Fibroblast of lung (primary cell): Measurements from ENCODE around the gene TOX2. TPM values are rescaled to one million over a fixed set of nuclear protein-coding genes. Genes with fewer than 3 reads are reported as not detected.

Experiments
- DNase-seq, 2 donors: peaks; one replicate each; pipeline versions ENCODE4 v3.0.0 to v3.0.0-alpha.2; 2010; ENCODE audit warnings: low read depth in 2 of 2
- H2AFZ ChIP-seq: 2 replicates; pipeline ENCODE4 v1.5.1; 2012; ENCODE audit warnings: low read length, control low read depth, inconsistent platforms
- H3K27ac ChIP-seq: 2 replicates; pipeline ENCODE4 v1.5.1; 2011; ENCODE audit warnings: low read length, control low read depth; ENCODE audit not compliant: insufficient read depth
- H3K27me3 ChIP-seq: 2 replicates; pipeline ENCODE4 v1.5.1; 2011; ENCODE audit warnings: mild to moderate bottlenecking, low read length; ENCODE audit not compliant: control insufficient read depth, insufficient read depth
- H3K36me3 ChIP-seq: 2 replicates; pipeline ENCODE4 v1.5.1; 2011; ENCODE audit warnings: low read length; ENCODE audit not compliant: control insufficient read depth, insufficient read depth
- H3K4me1 ChIP-seq: 2 replicates; pipeline ENCODE4 v1.5.1; 2011; ENCODE audit warnings: low read length; ENCODE audit not compliant: control insufficient read depth, insufficient read depth; ENCODE audit errors: extremely low read depth
- H3K4me2 ChIP-seq: 2 replicates; pipeline ENCODE4 v1.5.1; 2011; ENCODE audit warnings: low read length, control low read depth; ENCODE audit not compliant: insufficient read depth; ENCODE audit errors: extremely low read depth
- H3K4me3 ChIP-seq, 4 experiments: fragments of 200-600 bp in 1 of 4; sonication (generic) in 1 of 4; replicated peaks in 1 of 4; 2 replicates each; pipeline ENCODE4 v1.5.1; 2011 to 2016; ENCODE audit warnings: low read length in 4 of 4, low read depth in 3 of 4, mild to moderate bottlenecking in 3 of 4, control low read depth in 2 of 4, inconsistent platforms in 1 of 4, mixed read lengths in 1 of 4; ENCODE audit not compliant: insufficient read depth in 1 of 4; ENCODE audit errors: control extremely low read depth in 1 of 4
- H3K79me2 ChIP-seq: 2 replicates; pipeline ENCODE4 v1.5.1; 2012; ENCODE audit warnings: mild to moderate bottlenecking, low read length, inconsistent platforms; ENCODE audit not compliant: control insufficient read depth, insufficient read depth
- H3K9ac ChIP-seq: 2 replicates; pipeline ENCODE4 v1.5.1; 2011; ENCODE audit warnings: mild to moderate bottlenecking, low read length, control low read depth; ENCODE audit not compliant: insufficient read depth
- H3K9me3 ChIP-seq: 2 replicates; pipeline ENCODE4 v1.5.1; 2012; ENCODE audit warnings: low read depth, low read length; ENCODE audit not compliant: control insufficient read depth, insufficient read depth
- H4K20me1 ChIP-seq: 2 replicates; pipeline ENCODE4 v1.5.1; 2011; ENCODE audit warnings: low read length; ENCODE audit not compliant: control insufficient read depth, insufficient read depth; ENCODE audit errors: extremely low read depth
- EZH2 ChIP-seq: IDR thresholded peaks from 2 replicates; pipeline ENCODE4 v1.5.1; 2012; ENCODE audit warnings: low read length, control low read depth, mild to moderate bottlenecking; ENCODE audit errors: missing control alignments
- polyA plus RNA-seq, 2 donors: library from polyadenylated mRNA; depleted of rRNA in 1 of 2; stranded (reverse) in 1 of 2; unstranded in 1 of 2; fragments of >200 nt; gene quantifications; 2 replicates each; pipeline ENCODE4 v1.2.1, GENCODE V29; 2011 to 2012; ENCODE audit warnings: missing spikeins in 1 of 2
- total RNA-seq: library from RNA; depleted of rRNA; stranded (reverse); fragments of >200 nt; gene quantifications from 2 replicates; pipeline ENCODE4 v1.2.1, GENCODE V29; 2014
- TF ChIP-seq, protein P1 (sequence below), 2 donors: IDR thresholded peaks in 1 of 2; conservative IDR thresholded peaks in 1 of 2; 1 replicate in 1 of 2; 2 replicates in 1 of 2; pipeline ENCODE4 v1.5.1; 2011 to 2012; ENCODE audit warnings: low read length in 2 of 2, control low read depth in 1 of 2, inconsistent platforms in 1 of 2, low read depth in 1 of 2, mild to moderate bottlenecking in 1 of 2

Gene TOX2
- total and polyA plus RNA-seq, 2 donors (not counting 1 experiment from before 2014, with no cell fraction given): 5.9 to 9.6 TPM

DNA sequence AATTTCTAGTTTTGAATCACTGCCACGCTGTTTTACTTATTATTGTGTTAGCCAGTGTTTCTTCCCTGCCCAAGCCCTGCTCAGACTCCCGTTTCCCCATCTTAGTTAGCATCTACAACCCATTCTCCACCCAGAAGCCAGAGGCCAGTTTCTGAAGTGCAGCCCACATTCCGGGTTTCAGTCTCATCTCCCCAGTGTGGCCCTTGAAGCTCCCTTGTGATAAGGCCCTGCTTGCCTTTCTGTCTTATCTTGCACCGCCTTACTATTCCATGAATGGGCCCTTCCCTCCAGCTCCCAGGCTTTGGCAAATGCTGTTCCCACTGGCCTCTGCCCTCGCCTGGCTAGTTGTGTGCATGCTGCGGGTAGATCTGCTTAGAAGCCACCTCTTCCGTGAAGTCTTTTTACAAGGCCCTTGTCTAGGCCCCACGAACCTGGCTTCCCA, 41.1 kb downstream of the TOX2 start:
- Histone ChIP-seq H3K36me3 (no peaks in the 10 kb centered on the region), H3K4me1 (peaks cover 45% of the 10 kb centered on the region), H3K9ac (no peak overlapping the region), H3K27ac (peak overlapping the region; percentile 90), H2AFZ (no peak overlapping the region), H3K9me3 (no peaks in the 10 kb centered on the region), H3K4me3 (no peak overlapping the region), H3K4me2 (peak overlapping the region; percentile 36), H4K20me1 (no peaks in the 10 kb centered on the region), H3K79me2 (peaks cover 28% of the 10 kb centered on the region), H3K27me3 (no peaks in the 10 kb centered on the region)
- TF ChIP-seq EZH2: no peak
- TF ChIP-seq, protein P1, sequence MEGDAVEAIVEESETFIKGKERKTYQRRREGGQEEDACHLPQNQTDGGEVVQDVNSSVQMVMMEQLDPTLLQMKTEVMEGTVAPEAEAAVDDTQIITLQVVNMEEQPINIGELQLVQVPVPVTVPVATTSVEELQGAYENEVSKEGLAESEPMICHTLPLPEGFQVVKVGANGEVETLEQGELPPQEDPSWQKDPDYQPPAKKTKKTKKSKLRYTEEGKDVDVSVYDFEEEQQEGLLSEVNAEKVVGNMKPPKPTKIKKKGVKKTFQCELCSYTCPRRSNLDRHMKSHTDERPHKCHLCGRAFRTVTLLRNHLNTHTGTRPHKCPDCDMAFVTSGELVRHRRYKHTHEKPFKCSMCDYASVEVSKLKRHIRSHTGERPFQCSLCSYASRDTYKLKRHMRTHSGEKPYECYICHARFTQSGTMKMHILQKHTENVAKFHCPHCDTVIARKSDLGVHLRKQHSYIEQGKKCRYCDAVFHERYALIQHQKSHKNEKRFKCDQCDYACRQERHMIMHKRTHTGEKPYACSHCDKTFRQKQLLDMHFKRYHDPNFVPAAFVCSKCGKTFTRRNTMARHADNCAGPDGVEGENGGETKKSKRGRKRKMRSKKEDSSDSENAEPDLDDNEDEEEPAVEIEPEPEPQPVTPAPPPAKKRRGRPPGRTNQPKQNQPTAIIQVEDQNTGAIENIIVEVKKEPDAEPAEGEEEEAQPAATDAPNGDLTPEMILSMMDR (conservative IDR thresholded peaks at IDR 0.05 in 1 of 2, IDR thresholded peaks at IDR 0.05 in 1 of 2; ENCODE audit: low read depth in 1 of 2, low read length in 2 of 2): no peak
- DNase-seq: no peak

DNA sequence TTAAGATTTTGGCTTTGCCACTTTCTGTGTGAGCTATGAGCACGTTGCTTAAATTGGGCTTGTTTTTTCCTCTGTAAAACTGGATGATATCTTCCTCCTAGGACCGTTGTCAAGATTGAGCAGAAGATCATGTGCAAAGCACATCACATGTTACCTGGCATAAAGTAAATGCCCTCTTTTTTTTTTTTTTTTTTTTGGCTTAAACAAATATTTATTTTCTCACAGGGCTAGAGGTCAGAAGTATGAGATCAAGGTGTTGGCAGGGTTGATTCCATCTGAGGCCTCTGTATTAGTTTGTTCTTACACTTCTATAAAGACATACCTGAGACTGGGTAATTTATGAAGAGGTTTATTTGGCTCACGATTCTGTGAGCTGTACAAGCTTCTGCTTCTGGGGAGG, 42.7 kb downstream of the TOX2 start:
- H3K9me3 ChIP-seq: no peaks in the 10 kb centered on the region
- TF ChIP-seq, protein P1 (conservative IDR thresholded peaks at IDR 0.05 in 1 of 2, IDR thresholded peaks at IDR 0.05 in 1 of 2; ENCODE audit: low read depth in 1 of 2, low read length in 2 of 2): no peak
- TF ChIP-seq EZH2: no peak
- H3K27me3 ChIP-seq: no peaks in the 10 kb centered on the region
- H2AFZ ChIP-seq: no peak overlapping the region
- H3K9ac ChIP-seq: no peak overlapping the region
- DNase-seq: no peak
- H3K27ac ChIP-seq: no peak overlapping the region
- no peaks in the 10 kb centered on the region for H4K20me1 ChIP-seq
- no peaks in the 10 kb centered on the region for H3K36me3 ChIP-seq
- no peak overlapping the region for H3K4me2 ChIP-seq
- H3K4me1 ChIP-seq: peaks cover 44% of the 10 kb centered on the region
- peaks cover 26% of the 10 kb centered on the region for H3K79me2 ChIP-seq
- no peak overlapping the region for H3K4me3 ChIP-seq

DNA sequence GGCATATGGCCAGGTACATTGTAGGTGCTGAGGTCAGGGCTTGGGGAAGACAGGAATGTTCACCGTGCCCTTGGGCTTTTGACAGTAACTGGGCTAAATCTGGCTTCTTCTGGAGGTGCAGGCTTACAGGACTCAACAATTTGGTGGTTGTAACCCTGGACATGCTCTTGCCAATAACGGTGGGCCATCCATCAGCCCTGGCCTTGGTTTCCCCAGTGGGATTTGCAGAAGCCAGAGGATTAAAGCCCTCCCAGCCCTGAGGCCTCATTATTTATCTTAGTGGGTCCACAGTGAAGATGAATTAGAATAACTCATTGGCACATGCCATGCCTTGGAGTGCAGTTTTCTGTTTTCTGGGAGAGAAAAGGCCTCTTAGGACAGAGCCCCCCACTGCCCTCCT, 44.0 kb downstream of the TOX2 start:
- H3K27ac ChIP-seq: no peak overlapping the region
- H3K9me3 ChIP-seq: no peaks in the 10 kb centered on the region
- no peaks in the 10 kb centered on the region for H3K27me3 ChIP-seq
- H2AFZ ChIP-seq: no peak overlapping the region
- H3K79me2 ChIP-seq: peaks cover 20% of the 10 kb centered on the region
- H3K4me3 ChIP-seq: no peak overlapping the region
- H3K4me1 ChIP-seq: peaks cover 38% of the 10 kb centered on the region
- no peaks in the 10 kb centered on the region for H3K36me3 ChIP-seq
- TF ChIP-seq, protein P1 (conservative IDR thresholded peaks at IDR 0.05 in 1 of 2, IDR thresholded peaks at IDR 0.05 in 1 of 2; ENCODE audit: low read depth in 1 of 2, low read length in 2 of 2): no peak
- no peak for TF ChIP-seq EZH2
- no peak overlapping the region for H3K9ac ChIP-seq
- no peak overlapping the region for H3K4me2 ChIP-seq
- H4K20me1 ChIP-seq: no peaks in the 10 kb centered on the region
- no peak for DNase-seq
